ENCODE results near the gene TBC1D23. TPM values are rescaled to one million over a fixed set of nuclear protein-coding genes. Genes with fewer than 3 reads are reported as not detected.
A peak's percentile ranks its signal among the peaks of the same experiment; 100 is the strongest.

The TBC1D23 gene
- total and polyA plus RNA-seq, 9 of the 15 experiments (the other 6 are each of a cell fraction or from before 2014, with no cell fraction given): 23.4 to 85.8 (median 43.7) TPM

DNA sequence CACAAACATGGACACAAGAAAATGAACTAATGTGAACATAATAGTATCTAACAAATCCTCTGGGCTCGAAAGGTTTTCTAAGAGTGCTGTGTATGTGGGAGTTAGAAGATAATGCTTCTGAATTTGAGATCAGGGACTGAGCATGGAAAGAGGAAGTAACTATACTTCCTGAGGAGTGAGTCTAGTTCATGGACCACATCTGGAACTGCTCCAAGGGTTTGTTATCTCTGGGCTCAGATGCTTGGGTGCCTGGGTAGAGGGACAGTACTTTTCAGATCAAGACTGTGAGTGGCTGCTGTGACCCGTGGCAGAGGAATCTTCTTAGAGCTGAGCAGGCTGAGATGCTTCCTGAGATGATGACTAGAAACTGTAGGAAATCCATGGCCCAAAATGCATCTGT lies 28.5 kb downstream of the TBC1D23 start (continued):
- TF ChIP-seq EZH2 (IDR thresholded peaks at IDR 0.05; ENCODE audit: borderline replicate concordance, low read depth, low read length) (no peak), PRMT5 (CRISPR knock-in tag; IDR thresholded peaks at IDR 0.05) (no peak), POLR2G (IDR thresholded peaks at IDR 0.05; ENCODE audit: low read depth, low read length) (no peak), FOXA1 (IDR thresholded peaks at IDR 0.05; ENCODE audit: borderline replicate concordance) (no peak), PURB (CRISPR knock-in tag; IDR thresholded peaks at IDR 0.05; ENCODE audit: low read depth) (no peak), ATF1 (CRISPR knock-in tag; IDR thresholded peaks at IDR 0.05) (no peak), ATF1 (tag; IDR thresholded peaks at IDR 0.05) (no peak), THAP7 (CRISPR knock-in tag; IDR thresholded peaks at IDR 0.05) (no peak), DPF2 (IDR thresholded peaks at IDR 0.05) (peak; percentile 95), IFI16 (CRISPR knock-in tag; IDR thresholded peaks at IDR 0.05) (no peak), KAT8 (IDR thresholded peaks at IDR 0.05; ENCODE audit: low read depth) (no peak), ELF2 (CRISPR knock-in tag; IDR thresholded peaks at IDR 0.05) (no peak), CBFA2T3 (IDR thresholded peaks at IDR 0.05) (peak; percentile 95), ZFP91 (CRISPR knock-in tag; IDR thresholded peaks at IDR 0.05) (no peak), ZNF253 (CRISPR knock-in tag; conservative IDR thresholded peaks at IDR 0.05) (no peak), ERF (CRISPR knock-in tag; IDR thresholded peaks at IDR 0.05) (no peak), NCOA6 (IDR thresholded peaks at IDR 0.05) (no peak), HNRNPK (IDR thresholded peaks at IDR 0.05; ENCODE audit: low read depth, low read length, poor library complexity, severe bottlenecking) (no peak), GABPB1 (CRISPR knock-in tag; IDR thresholded peaks at IDR 0.05) (no peak), ZFP36 (IDR thresholded peaks at IDR 0.05; ENCODE audit: low read depth, low read length, partially characterized antibody) (no peak), ELK1 (CRISPR knock-in tag; IDR thresholded peaks at IDR 0.05) (no peak), POLR3A (IDR thresholded peaks at IDR 0.05; ENCODE audit: borderline replicate concordance, extremely low read depth, insufficient read depth, insufficient read length) (no peak), RHOXF2B (CRISPR knock-in tag; conservative IDR thresholded peaks at IDR 0.05) (no peak), ZNF212 (CRISPR knock-in tag; IDR thresholded peaks at IDR 0.05) (no peak), KLF6 (CRISPR knock-in tag; IDR thresholded peaks at IDR 0.05; ENCODE audit: borderline replicate concordance) (no peak)
- TF ChIP-seq, protein P1, sequence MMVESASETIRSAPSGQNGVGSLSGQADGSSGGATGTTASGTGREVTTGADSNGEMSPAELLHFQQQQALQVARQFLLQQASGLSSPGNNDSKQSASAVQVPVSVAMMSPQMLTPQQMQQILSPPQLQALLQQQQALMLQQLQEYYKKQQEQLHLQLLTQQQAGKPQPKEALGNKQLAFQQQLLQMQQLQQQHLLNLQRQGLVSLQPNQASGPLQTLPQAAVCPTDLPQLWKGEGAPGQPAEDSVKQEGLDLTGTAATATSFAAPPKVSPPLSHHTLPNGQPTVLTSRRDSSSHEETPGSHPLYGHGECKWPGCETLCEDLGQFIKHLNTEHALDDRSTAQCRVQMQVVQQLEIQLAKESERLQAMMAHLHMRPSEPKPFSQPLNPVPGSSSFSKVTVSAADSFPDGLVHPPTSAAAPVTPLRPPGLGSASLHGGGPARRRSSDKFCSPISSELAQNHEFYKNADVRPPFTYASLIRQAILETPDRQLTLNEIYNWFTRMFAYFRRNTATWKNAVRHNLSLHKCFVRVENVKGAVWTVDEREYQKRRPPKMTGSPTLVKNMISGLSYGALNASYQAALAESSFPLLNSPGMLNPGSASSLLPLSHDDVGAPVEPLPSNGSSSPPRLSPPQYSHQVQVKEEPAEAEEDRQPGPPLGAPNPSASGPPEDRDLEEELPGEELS (CRISPR knock-in tag; IDR thresholded peaks at IDR 0.05; ENCODE audit: borderline replicate concordance): no peak
- TF ChIP-seq, protein P2, sequence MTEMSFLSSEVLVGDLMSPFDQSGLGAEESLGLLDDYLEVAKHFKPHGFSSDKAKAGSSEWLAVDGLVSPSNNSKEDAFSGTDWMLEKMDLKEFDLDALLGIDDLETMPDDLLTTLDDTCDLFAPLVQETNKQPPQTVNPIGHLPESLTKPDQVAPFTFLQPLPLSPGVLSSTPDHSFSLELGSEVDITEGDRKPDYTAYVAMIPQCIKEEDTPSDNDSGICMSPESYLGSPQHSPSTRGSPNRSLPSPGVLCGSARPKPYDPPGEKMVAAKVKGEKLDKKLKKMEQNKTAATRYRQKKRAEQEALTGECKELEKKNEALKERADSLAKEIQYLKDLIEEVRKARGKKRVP (CRISPR knock-in tag; IDR thresholded peaks at IDR 0.05): 0 out of 2 replicates have a peak, but pooled peaks have one; percentile 28

Measured in K562 (cell line).